Endothelial cell of umbilical vein (primary cell): Measurements from ENCODE around the gene ZNF264. TPM values are rescaled to one million over a fixed set of nuclear protein-coding genes. Genes with fewer than 3 reads are reported as not detected.

Experiments used
- Bru-seq: library from RNA; stranded (reverse); fragments of 400-500 nt; gene quantifications from one replicate; lab custom pipeline; 2021; lab: Mats Ljungman, UMichigan
- BruChase-seq, 2 experiments: library from RNA; stranded (reverse); fragments of 400-500 nt; gene quantifications; one replicate each; lab custom pipeline; 2021; lab: Mats Ljungman, UMichigan
- BruUV-seq: library from RNA; stranded (reverse); fragments of 400-500 nt; replicated peaks from 2 replicates; lab custom pipeline; 2021; lab: Mats Ljungman, UMichigan
- CTCF ChIA-PET: fragments of 300-600, 350-600 bp; sonication (Branson Sonifier 250); formaldehyde crosslinking; loops from one replicate; lab custom pipeline; 2021; ENCODE audit warnings: antibody characterized with exemption, inconsistent platforms; lab: Charles Lee
- POLR2A ChIA-PET: fragments of 300-600, 350-600 bp; sonication (Branson Sonifier 250); formaldehyde crosslinking; loops from one replicate; lab custom pipeline; 2021; ENCODE audit warnings: antibody characterized with exemption, inconsistent platforms; lab: Charles Lee
- DNase-seq: peaks from one replicate; pipeline ENCODE4 v3.0.0-alpha.2; 2011; ENCODE audit warnings: low read depth, low spot score
- FAIRE-seq: peaks from 2 replicates; lab custom pipeline; 2011; peaks lifted over from hg19 to GRCh38; lab: Jason Lieb, UNC
- H2AFZ ChIP-seq: 2 replicates; pipeline ENCODE4 v1.6.0; 2012; ENCODE audit warnings: low read depth, low read length, control low read depth, inconsistent platforms
- H3K27ac ChIP-seq: 2 replicates; pipeline ENCODE4 v1.5.1; 2011; ENCODE audit warnings: low read depth, mild to moderate bottlenecking, control low read depth, low read length, moderate library complexity; ENCODE audit not compliant: insufficient read depth
- H3K27me3 ChIP-seq, 2 experiments: 2 replicates each; pipeline versions ENCODE4 v1.6.0 to v1.6.1; 2011; ENCODE audit warnings: low read length in 2 of 2, mixed read lengths in 1 of 2; ENCODE audit not compliant: control insufficient read depth in 2 of 2, insufficient read depth in 2 of 2
- H3K36me3 ChIP-seq, 2 experiments: 2 replicates in 1 of 2; 3 replicates in 1 of 2; pipeline ENCODE4 v1.5.1; 2011; ENCODE audit warnings: low read length in 2 of 2, mild to moderate bottlenecking in 1 of 2, moderate library complexity in 1 of 2; ENCODE audit not compliant: control insufficient read depth in 2 of 2, insufficient read depth in 2 of 2; ENCODE audit errors: extremely low read depth in 1 of 2
- H3K4me1 ChIP-seq: 3 replicates; pipeline ENCODE4 v1.5.1; 2011; ENCODE audit warnings: mild to moderate bottlenecking, low read length; ENCODE audit not compliant: control insufficient read depth, insufficient read depth; ENCODE audit errors: extremely low read depth
- H3K4me2 ChIP-seq: 2 replicates; pipeline ENCODE4 v1.6.1; 2011; ENCODE audit warnings: low read length, control low read depth, mixed read lengths; ENCODE audit not compliant: insufficient read depth
- H3K4me3 ChIP-seq, 3 experiments: fragments of 200-600 bp in 1 of 3; sonication (generic), shearing (Covaris generic) in 1 of 3; replicated peaks in 1 of 3; 2 replicates each; pipeline ENCODE4 v1.5.1; 2011 to 2016; ENCODE audit warnings: control low read depth in 3 of 3, low read length in 3 of 3, mild to moderate bottlenecking in 2 of 3, inconsistent platforms in 1 of 3, low read depth in 1 of 3, moderate library complexity in 1 of 3; ENCODE audit not compliant: insufficient read depth in 1 of 3
- H3K79me2 ChIP-seq: 2 replicates; pipeline ENCODE4 v1.6.0; 2012; ENCODE audit warnings: low read length, inconsistent platforms; ENCODE audit not compliant: control insufficient read depth, insufficient read depth
- H3K9ac ChIP-seq: replicated peaks from 2 replicates; pipeline ENCODE3; 2011; ENCODE audit warnings: low read length, control low read depth; ENCODE audit not compliant: insufficient read depth; ENCODE audit errors: extremely low read depth
- H3K9me1 ChIP-seq: replicated peaks from 3 replicates; pipeline ENCODE4 v1.6.0; 2011; ENCODE audit warnings: mild to moderate bottlenecking, low read length; ENCODE audit not compliant: control insufficient read depth, insufficient read depth; ENCODE audit errors: extremely low read depth
- H3K9me3 ChIP-seq: replicated peaks from 2 replicates; pipeline ENCODE4 v1.5.1; 2012; ENCODE audit warnings: low read length, inconsistent platforms; ENCODE audit not compliant: control insufficient read depth, insufficient read depth
- H4K20me1 ChIP-seq: replicated peaks from 2 replicates; pipeline ENCODE3; 2011; ENCODE audit warnings: mild to moderate bottlenecking, low read length; ENCODE audit not compliant: control insufficient read depth, insufficient read depth; ENCODE audit errors: extremely low read depth
- CTCF ChIP-seq, 2 donors: IDR thresholded peaks; 1 replicate in 1 of 2; 2 replicates in 1 of 2; pipeline ENCODE4 v1.5.1; 2011; ENCODE audit warnings: low read length in 2 of 2, mild to moderate bottlenecking in 2 of 2, moderate library complexity in 2 of 2, control low read depth in 1 of 2, inconsistent platforms in 1 of 2, low read depth in 1 of 2; ENCODE audit not compliant: insufficient read depth in 1 of 2; ENCODE audit errors: extremely low read depth in 1 of 2
- EZH2 ChIP-seq: IDR thresholded peaks from 2 replicates; pipeline ENCODE4 v1.6.1; 2012; ENCODE audit warnings: borderline replicate concordance, low read depth, mild to moderate bottlenecking, moderate library complexity, low read length, inconsistent platforms; ENCODE audit not compliant: severe bottlenecking
- FOS ChIP-seq: IDR thresholded peaks from 2 replicates; pipeline ENCODE4 v1.6.1; 2011; ENCODE audit warnings: mild to moderate bottlenecking, low read length, moderate library complexity, borderline replicate concordance; ENCODE audit not compliant: insufficient read depth
- GATA2 ChIP-seq: IDR thresholded peaks from 2 replicates; pipeline ENCODE4 v1.7.0; 2011; ENCODE audit warnings: low read depth, mild to moderate bottlenecking, moderate library complexity, mixed read lengths, low read length; ENCODE audit not compliant: insufficient read length, insufficient read depth
- JUN ChIP-seq: IDR thresholded peaks from 2 replicates; pipeline ENCODE4 v1.6.1; 2011; ENCODE audit warnings: borderline replicate concordance, low read depth; ENCODE audit not compliant: insufficient read length, insufficient read depth
- MAX ChIP-seq: IDR thresholded peaks from 2 replicates; pipeline ENCODE4 v1.6.1; 2011; ENCODE audit not compliant: insufficient read depth, insufficient read length
- MYC ChIP-seq: IDR thresholded peaks from one replicate; pipeline ENCODE4 v1.6.1; 2011; ENCODE audit warnings: mild to moderate bottlenecking, low read depth, low read length
- POLR2A ChIP-seq: IDR thresholded peaks from 2 replicates; pipeline ENCODE4 v1.6.1; 2012; ENCODE audit warnings: low read depth, mild to moderate bottlenecking, control low read depth, low read length
- POLR2AphosphoS5 ChIP-seq: IDR thresholded peaks from 2 replicates; pipeline ENCODE4 v1.6.1; 2012; ENCODE audit warnings: low read depth, mild to moderate bottlenecking, control low read depth, low read length, moderate library complexity; ENCODE audit not compliant: insufficient read depth
- dilution Hi-C: fragments of 300-500 bp; cut with MboI; formaldehyde crosslinking; loops from one replicate; pipeline ENCODE4 v1.15.0; 2019; ENCODE audit warnings: low sequenced_read_pairs; ENCODE audit not compliant: extremely low pct_ligation_motif_present
- intact Hi-C: fragments of 100-400 bp; cut with micrococcal nuclease; formaldehyde crosslinking; loops from one replicate; pipeline ENCODE4 v1.10.0; 2022
- long read RNA-seq: library from polyadenylated mRNA; stranded (forward); transcript quantifications from one replicate; pipeline ENCODE4 v2.0.0, GENCODE V29; 2021
- polyA minus RNA-seq, 3 experiments: library from RNA; depleted of rRNA, polyadenylated mRNA; stranded (reverse); fragments of >200 nt; gene quantifications; 1 replicate in 1 of 3; 2 replicates in 2 of 3; pipeline ENCODE4 v1.2.3, GENCODE V29; 2011
- polyA plus RNA-seq, 4 experiments: library from polyadenylated mRNA; depleted of rRNA in 3 of 4; stranded (reverse) in 3 of 4; unstranded in 1 of 4; fragments of >200 nt; gene quantifications; 2 replicates each; pipeline versions ENCODE4 v1.2.1 to v1.2.3, GENCODE V29; 2011 to 2012; ENCODE audit warnings: missing spikeins in 1 of 4
- total RNA-seq: library from RNA; stranded (reverse); gene quantifications from 2 replicates; pipeline ENCODE4 v1.2.3, GENCODE V29; 2021

ZNF264 gene
- total RNA-seq (18.2 and 20.5 TPM in 2 replicates), polyA plus RNA-seq (3.9 and 4.4 TPM in 2 replicates), polyA minus RNA-seq (31.3 and 33.2 TPM in 2 replicates), Bru-seq, nascent RNA (percentile 83 among the genes with signal in this experiment), BruChase-seq, experiment 1, labeled RNA remaining after a 6-hour chase (percentile 90 among the genes with signal in this experiment), BruChase-seq, experiment 2, labeled RNA remaining after a 2-hour chase (percentile 93 among the genes with signal in this experiment)
- polyA plus RNA-seq (2011; cell fraction: cytosol; rRNA removed), result 2.5 and 3.4 TPM in 2 replicates
- 6.4 and 7.0 TPM in 2 replicates for polyA plus RNA-seq (2011; cell fraction: nucleus; rRNA removed)
- 4.0 and 4.7 TPM in 2 replicates for polyA plus RNA-seq (2012)
- polyA minus RNA-seq (2011; cell fraction: cytosol; rRNA and poly(A)+ RNA removed), result 4.4 TPM
- polyA minus RNA-seq (2011; cell fraction: nucleus; rRNA and poly(A)+ RNA removed), result 17.9 and 19.5 TPM in 2 replicates
- long read RNA-seq, partial matches to known transcripts, result 1 of 6 reads
- long read RNA-seq, other reads (novel, unspliced or antisense), result 0 of 6 reads

DNA sequence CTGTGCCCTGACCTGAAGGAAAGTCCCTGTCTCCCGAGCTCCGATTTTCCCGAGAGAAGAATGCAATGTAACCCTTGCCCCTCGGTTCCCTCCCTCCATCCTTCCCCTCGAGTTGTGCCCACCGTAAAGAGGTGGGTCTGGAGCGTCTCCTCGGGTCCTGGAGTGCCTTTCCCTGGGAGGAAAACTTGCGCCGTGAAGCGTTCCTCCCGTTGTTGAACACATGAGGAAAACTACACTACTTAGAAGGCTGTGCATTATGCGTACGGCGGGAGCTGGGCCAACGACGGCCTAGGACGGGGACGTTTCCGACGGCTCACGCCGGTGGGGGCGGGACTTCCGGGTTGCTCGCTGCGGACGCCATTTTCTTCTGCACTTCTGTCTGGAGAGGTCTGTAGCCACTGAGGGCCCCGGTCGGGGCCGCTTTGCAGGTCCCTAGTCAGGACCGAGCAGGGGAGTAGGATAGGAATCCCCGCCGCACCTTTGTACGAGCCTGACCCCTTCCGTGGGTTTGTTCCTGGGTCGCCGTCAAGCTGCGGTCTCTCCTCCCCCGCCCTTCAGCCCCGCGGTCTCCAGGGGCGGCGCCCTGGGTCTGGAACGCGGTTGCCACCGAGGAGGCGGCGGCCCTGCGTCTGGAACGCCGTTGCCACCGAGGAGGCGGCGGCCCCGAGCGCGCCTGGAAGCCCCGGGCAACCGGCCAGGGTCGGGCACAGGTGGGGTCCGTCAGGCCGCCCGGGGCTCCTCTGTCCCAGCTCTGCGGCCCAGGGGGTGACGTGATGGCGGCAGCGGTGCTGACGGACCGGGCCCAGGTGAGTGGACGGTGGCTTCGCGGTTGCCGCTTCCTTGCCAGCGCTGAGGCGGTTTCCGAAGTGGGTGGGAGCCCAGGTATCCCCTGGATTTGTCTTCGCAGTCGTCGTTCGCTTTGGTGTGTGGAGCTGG lies at the start of gene ZNF264:
ZNF264 (plus strand) TSS at position 360 of the 936 bp plus-strand sequence; CDS start at position 774, 414 bp downstream.
- no peak for TF ChIP-seq CTCF (IDR thresholded peaks at IDR 0.05; ENCODE audit: extremely low read depth in 1 of 2, insufficient read depth in 1 of 2, low read depth in 1 of 2, low read length in 2 of 2)
- no peak for TF ChIP-seq MYC
- no peak for TF ChIP-seq JUN
- TF ChIP-seq MAX, result no peak
- no peak for TF ChIP-seq EZH2
- no peak for TF ChIP-seq GATA2
- TF ChIP-seq FOS, result no peak
- TF ChIP-seq POLR2AphosphoS5, result peak; percentile 92
- TF ChIP-seq POLR2A, result peak; percentile 87
- DNase-seq (peak; percentile 90), FAIRE-seq (peak; percentile 92)
- Histone ChIP-seq H3K27ac (peak within 1 kb of the TSS; percentile 40), H3K4me2 (peak within 1 kb of the TSS; percentile 80), H3K79me2 (peaks cover 26% of the 10 kb centered on the region), H3K4me1 (peaks cover 3% of the 10 kb centered on the region), H3K4me3 (peak within 1 kb of the TSS; percentile 22 to 80 (median 77)), H3K27me3 (no peaks in the 10 kb centered on the region), H4K20me1 (no peaks in the 10 kb centered on the region), H3K9ac (peak within 1 kb of the TSS; percentile 66), H3K9me3 (no peaks in the 10 kb centered on the region), H3K9me1 (no peaks in the 10 kb centered on the region), H3K36me3 (peaks cover 8 to 18% of the 10 kb centered on the region in 2 experiments), H2AFZ (peak within 1 kb of the TSS; percentile 99)
- CTCF ChIA-PET, result no interaction called here
- intact Hi-C loops (loop anchor here (1.0 kb wide), 3 partner anchors 49 to 129 kb away; partner anchors contain the start of genes ZNF543 and ZNF805), dilution Hi-C loops (no loop called here)
- POLR2A ChIA-PET, result no interaction called here
- BruUV-seq, result TSS peak; percentile 34
